GM19455 (cell line): Measurements from ENCODE around the gene ADAD1.
A peak's percentile ranks its signal among the peaks of the same experiment; 100 is the strongest.

ENCODE experiments used
- ATAC-seq: cut with Tn5 transposase; IDR thresholded peaks from one replicate; pipeline ENCODE4 v1.9.1; 2021; ENCODE audit not compliant: unreplicated experiment

ADAD1 gene

DNA sequence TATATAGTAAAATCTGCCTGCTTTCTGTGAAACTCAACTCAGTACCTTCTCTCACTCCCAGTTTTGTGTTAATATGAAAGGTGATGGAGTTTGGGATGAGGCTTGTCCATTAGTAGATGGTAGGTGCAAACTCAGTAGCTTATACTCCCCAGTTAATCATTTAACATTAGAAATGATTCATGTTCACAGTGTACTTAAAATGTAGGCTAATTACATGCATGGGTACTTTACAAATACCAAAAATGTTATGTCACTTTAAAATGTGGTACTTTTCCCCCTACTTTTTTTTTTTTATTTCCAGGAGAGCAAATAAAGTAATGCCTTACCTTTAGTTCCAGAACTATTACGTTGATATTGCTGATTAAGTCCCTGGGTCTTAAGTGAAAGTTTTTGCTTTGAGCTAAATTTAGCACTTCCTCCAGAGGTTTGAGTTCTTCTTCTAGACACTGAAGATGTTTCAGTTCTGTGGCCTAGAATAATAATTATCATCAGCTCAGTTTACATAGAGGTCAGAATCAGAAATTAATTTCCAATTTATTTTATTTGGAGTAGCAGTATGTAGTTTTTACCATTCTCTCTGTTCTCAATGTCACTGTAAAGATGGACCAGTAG, 74.7 kb downstream of the ADAD1 start:
- ATAC-seq, result no peak

DNA sequence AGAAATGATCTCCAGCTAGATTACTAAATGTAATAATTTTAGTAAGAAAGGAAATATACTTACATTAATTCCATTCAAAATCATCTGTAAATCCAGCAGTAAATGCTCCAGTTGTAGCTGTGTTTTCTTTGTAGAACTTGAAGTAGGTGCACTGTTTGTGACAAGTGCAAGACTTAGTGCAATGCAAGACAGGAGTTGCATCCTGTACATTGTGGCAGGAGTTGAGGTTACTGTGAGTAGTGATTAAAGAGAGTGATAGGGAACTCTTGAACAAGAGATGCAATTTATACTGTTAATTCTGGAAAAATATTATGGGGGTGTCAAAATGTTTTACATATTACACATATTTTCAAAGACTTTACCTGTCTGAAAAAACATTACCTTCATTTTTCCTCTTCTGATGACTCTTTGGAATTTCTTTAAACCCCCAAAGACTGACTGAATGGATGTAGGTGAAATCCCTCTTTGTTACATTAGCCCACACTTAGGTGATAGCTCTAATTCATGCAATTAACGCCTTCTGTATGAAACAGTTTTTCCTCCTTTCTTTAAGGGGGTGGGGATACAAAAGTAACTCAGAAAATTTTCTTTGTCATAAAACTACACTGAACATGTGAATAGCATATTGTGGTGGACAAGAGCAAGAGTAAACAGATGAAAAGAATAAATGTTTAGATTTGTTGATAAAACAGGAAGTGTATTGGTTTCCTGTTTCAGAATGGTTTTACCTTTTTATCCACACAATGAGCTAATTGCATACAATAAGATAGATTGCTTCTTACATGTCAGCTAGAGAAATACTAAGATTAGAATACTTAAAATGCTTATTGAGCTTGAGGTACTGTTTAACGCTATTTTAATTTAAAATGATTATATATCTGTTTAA, 77.7 kb downstream of the ADAD1 start, which contains the start of gene IL2:
TSS of gene IL2 (minus strand) at position 495 of the 886 bp plus-strand sequence. CDS start at position 210, 285 bp downstream.
- no peak for ATAC-seq

- peak; percentile 66 for ATAC-seq
Observed at GRCh38 chr4:122458625-122459024, 79.8 kb downstream of the ADAD1 start.

GRCh38 chr4:122469457-122469856, 90.6 kb downstream of the ADAD1 start:
- no peak for ATAC-seq

DNA sequence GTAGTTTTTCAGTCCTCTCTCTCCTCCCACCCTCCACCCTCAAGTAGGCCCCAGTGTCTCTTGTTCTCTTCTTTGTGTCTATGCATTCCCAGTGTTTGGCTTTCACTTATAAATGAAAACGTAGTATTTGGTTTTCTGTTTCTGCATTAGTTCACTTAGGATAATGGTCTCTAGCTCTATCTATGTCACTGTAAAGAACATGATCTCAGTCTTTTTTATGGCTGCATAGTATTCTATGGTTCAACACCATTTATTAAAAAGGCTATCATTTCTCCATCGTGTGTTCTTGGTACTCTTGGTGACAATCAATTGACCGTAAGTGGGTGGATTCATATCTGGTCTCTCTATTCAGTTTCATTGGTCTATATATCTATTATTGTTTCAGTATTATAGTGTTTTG, 96.4 kb downstream of the ADAD1 start:
- ATAC-seq, result no peak

- no peak for ATAC-seq
Observed at GRCh38 chr4:122476126-122476525, 97.3 kb downstream of the ADAD1 start.

- no peak for ATAC-seq
Observed at GRCh38 chr4:122476745-122477144, 97.9 kb downstream of the ADAD1 start.
